Spinal cord (tissue), 10 donors: ENCODE results near the gene GRIK2. TPM values are rescaled to one million over a fixed set of nuclear protein-coding genes. Genes with fewer than 3 reads are reported as not detected.
"Not testable (repeated sequence)": the region's sequence is repeated elsewhere in the genome, so short reads cannot be mapped to it uniquely, and the experiment has no call there.

Source experiments
- DNase-seq, 6 donors: peaks; one replicate each; pipeline versions ENCODE4 v3.0.0 to v3.0.0-alpha.2; 2013 to 2015; ENCODE audit warnings: low spot score in 6 of 6, low read depth in 4 of 6
- H3K27ac ChIP-seq: one replicate; pipeline ENCODE4 v1.5.1; 2013; ENCODE audit warnings: low read depth, low read length, control low read depth
- H3K27me3 ChIP-seq: one replicate; pipeline ENCODE4 v1.6.1; 2013; ENCODE audit warnings: low read length; ENCODE audit not compliant: control insufficient read depth, insufficient read depth
- H3K36me3 ChIP-seq: one replicate; pipeline ENCODE4 v1.6.1; 2013; ENCODE audit warnings: low read length; ENCODE audit not compliant: control insufficient read depth, insufficient read depth
- H3K4me1 ChIP-seq: one replicate; pipeline ENCODE4 v1.6.1; 2013; ENCODE audit warnings: low read length; ENCODE audit not compliant: control insufficient read depth, insufficient read depth
- H3K4me3 ChIP-seq: one replicate; pipeline ENCODE4 v1.5.1; 2013; ENCODE audit warnings: low read depth, low read length, control low read depth
- H3K9me3 ChIP-seq: one replicate; pipeline ENCODE4 v1.6.1; 2013; ENCODE audit warnings: low read length; ENCODE audit not compliant: control insufficient read depth, insufficient read depth
- WGBS: methylation state at CpG from one replicate; pipeline ENCODE4 v1.1.5; 2013; ENCODE audit warnings: missing lambda C conversion rate; ENCODE audit not compliant: insufficient coverage; 5-methylcytosine and 5-hydroxymethylcytosine counted together
- polyA plus RNA-seq, 2 donors: library from polyadenylated mRNA; unstranded; fragments of 120-200 nt; gene quantifications; one replicate each; pipeline ENCODE4 v1.2.1, GENCODE V29; 2013; ENCODE audit not compliant: insufficient read length in 2 of 2
- total RNA-seq, 2 donors: library from RNA; depleted of rRNA in 1 of 2; stranded (reverse); fragments of 120-200 nt in 1 of 2; fragments of >200 nt in 1 of 2; gene quantifications; one replicate each; pipeline versions ENCODE4 v1.2.3 to v1.2.4, GENCODE V29; 2013 to 2014
- donor health status: healthy.

GRIK2 gene
- total and polyA plus RNA-seq, 4 donors = 25.3 to 92.4 (median 54.7) TPM

DNA sequence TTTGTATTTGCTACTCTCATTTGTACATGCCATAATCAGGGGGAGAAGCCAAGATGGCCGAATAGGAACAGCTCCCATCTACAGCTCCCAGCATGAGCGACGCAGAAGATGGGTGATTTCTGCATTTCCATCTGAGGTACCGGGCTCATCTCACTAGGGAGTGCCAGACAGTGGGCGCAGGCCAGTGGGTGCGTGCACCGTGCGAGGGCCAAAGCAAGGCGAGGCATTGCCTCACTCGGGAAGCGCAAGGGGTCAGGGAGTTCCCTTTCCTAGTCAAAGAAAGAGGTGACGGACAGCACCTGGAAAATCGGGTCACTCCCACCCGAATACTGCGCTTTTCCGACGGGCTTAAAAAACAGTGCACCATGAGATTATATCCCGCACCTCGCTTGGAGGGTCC, 694.7 kb downstream of the GRIK2 start:
- H3K27ac ChIP-seq, DNase-seq, H3K4me3 ChIP-seq, H3K4me1 ChIP-seq, H3K27me3 ChIP-seq, H3K9me3 ChIP-seq, H3K36me3 ChIP-seq: not testable (repeated sequence)
- 95% methylated on average over 11 of the region's 19 CpGs for WGBS

DNA sequence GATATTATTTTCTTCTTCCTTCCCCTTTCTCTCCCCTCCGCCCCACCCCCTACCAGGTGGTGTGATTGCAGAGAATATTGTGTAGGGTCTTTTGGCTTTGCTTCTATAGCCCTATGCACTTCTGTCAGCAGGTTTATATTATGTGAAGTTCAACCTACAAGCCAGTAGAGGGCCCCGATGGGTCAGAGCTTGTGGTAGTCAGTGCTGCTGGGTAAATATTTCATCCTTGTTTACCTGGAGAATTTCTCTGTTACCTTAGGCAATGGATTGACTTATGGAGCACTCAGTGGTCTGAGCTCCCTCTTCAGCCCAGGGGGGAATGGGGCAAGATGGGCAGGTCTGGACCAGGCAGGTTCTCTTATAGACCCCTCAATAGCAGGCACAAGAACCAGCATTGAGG, 720.9 kb downstream of the GRIK2 start:
- 33% methylated on average over 1 of the region's 2 CpGs for WGBS
- no peak for DNase-seq
- Histone ChIP-seq H3K4me3 (no peak overlapping the region), H3K4me1 (no peaks in the 10 kb centered on the region), H3K9me3 (no peaks in the 10 kb centered on the region), H3K36me3 (no peaks in the 10 kb centered on the region), H3K27ac (no peak overlapping the region), H3K27me3 (no peaks in the 10 kb centered on the region)

- H3K4me3 ChIP-seq = no peak overlapping the region
- no CpG with 5 or more reads among the region's 1 CpG for WGBS
- no peak overlapping the region for H3K27ac ChIP-seq
- H3K36me3 ChIP-seq = no peaks in the 10 kb centered on the region
- no peaks in the 10 kb centered on the region for H3K27me3 ChIP-seq
- H3K9me3 ChIP-seq = no peaks in the 10 kb centered on the region
- H3K4me1 ChIP-seq = no peaks in the 10 kb centered on the region
- DNase-seq = no peak
These were observed 722.4 kb downstream of the GRIK2 start for GRCh38 chr6:102115911-102116310.

GRCh38 chr6:102118034-102118433, 724.5 kb downstream of the GRIK2 start:
- H3K27ac ChIP-seq = no peak overlapping the region
- H3K4me3 ChIP-seq = no peak overlapping the region
- no peaks in the 10 kb centered on the region for H3K4me1 ChIP-seq
- WGBS = 100% methylated on average over 1 of the region's 1 CpG
- no peaks in the 10 kb centered on the region for H3K9me3 ChIP-seq
- no peak for DNase-seq
- no peaks in the 10 kb centered on the region for H3K27me3 ChIP-seq
- no peaks in the 10 kb centered on the region for H3K36me3 ChIP-seq
